Measurements from ENCODE around the gene ZC3H15. TPM values are rescaled to one million over a fixed set of nuclear protein-coding genes. Genes with fewer than 3 reads are reported as not detected.
A peak's percentile ranks its signal among the peaks of the same experiment; 100 is the strongest.
"Not testable (repeated sequence)": the region's sequence is repeated elsewhere in the genome, so short reads cannot be mapped to it uniquely, and the experiment has no call there.

Gene ZC3H15
- total and polyA plus RNA-seq, 5 experiments from 2014 or later: 57.3 to 77.8 (median 69.9) TPM

GRCh38 chr2:186467421-186467820 is 18.6 kb upstream of the ZC3H15 start:
- Mint-ChIP-seq H3K4me1 (peaks cover 0 to 6% (median 0%) of the 10 kb centered on the region in 4 donors), H3K27ac (no peak overlapping the region), H3K36me3 (peaks cover 4 to 19% (median 6%) of the 10 kb centered on the region in 3 donors), H3K27me3 (no peaks in the 10 kb centered on the region), H3K9me3 (peaks cover 0 to 10% (median 0%) of the 10 kb centered on the region in 9 donors), H3K4me3 (no peak overlapping the region)
- POLR2A ChIA-PET: no interaction called here
- no peak for DNase-seq
- no peak for ATAC-seq

DNA sequence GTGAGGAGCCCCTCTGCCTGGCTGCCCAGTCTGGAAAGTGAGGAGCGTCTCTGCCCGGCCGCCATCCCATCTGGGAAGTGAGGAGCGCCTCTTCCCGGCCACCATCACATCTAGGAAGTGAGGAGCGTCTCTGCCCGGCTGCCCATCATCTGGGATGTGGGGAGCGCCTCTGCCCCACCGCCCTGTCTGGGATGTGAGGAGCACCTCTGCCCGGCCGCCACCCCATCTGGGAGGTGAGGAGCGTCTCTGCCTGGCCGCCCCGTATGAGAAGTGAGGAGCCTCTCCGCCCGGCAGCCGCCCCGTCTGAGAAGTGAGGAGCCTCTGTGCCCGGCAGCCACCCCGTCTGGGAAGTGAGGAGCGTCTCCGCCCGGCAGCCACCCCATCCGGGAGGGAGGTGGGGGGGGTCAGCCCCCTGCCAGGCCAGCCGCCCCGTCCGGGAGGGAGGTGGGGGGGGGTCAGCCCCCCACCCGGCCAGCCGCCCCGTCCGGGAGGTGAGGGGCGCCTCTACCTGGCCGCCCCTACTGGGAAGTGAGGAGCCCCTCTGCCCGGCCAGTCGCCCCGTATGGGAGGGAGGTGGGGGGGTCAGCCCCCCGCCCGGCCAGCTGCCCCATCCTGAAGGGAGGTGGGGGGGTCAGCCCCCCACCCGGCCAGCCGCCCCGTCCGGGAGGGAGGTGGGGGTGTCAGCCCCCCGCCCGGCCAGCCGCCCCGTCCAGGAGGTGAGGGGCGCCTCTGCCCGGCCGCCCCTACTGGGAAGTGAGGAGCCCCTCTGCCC is 13.2 kb upstream of the ZC3H15 start:
- H3K27ac Mint-ChIP-seq, H3K27me3 Mint-ChIP-seq, POLR2A ChIA-PET, H3K4me3 Mint-ChIP-seq, H3K4me1 Mint-ChIP-seq, ATAC-seq, DNase-seq: not testable (repeated sequence)
- Mint-ChIP-seq H3K9me3 (peaks cover 0 to 10% (median 3%) of the 10 kb centered on the region in 9 donors), H3K36me3 (peaks cover 0 to 17% (median 3%) of the 10 kb centered on the region in 3 donors)

DNA sequence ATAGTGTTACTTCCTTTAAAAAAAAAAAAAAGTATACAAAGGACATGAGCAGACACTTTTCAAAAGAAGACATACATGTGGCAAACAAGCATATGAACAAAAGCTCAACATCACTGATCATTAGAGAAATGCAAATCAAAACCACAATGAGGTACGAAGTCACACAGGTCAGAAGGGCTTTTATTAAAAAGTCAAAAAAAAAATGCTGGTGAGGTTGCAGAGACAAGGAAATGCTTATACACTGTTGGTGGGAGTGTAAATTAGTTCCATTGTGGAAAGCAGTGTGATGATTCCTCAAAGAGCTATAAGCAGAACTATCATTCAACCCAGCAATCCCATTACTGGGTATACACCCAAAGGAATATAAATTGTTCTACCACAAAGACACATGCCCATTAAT is 11.8 kb upstream of the ZC3H15 start:
- H3K27ac Mint-ChIP-seq, H3K4me3 Mint-ChIP-seq, H3K27me3 Mint-ChIP-seq, H3K4me1 Mint-ChIP-seq, POLR2A ChIA-PET, DNase-seq, ATAC-seq: not testable (repeated sequence)
- Mint-ChIP-seq H3K36me3 (peaks cover 0 to 15% (median 2%) of the 10 kb centered on the region in 3 donors), H3K9me3 (peaks cover 0 to 10% (median 4%) of the 10 kb centered on the region in 9 donors)

DNA sequence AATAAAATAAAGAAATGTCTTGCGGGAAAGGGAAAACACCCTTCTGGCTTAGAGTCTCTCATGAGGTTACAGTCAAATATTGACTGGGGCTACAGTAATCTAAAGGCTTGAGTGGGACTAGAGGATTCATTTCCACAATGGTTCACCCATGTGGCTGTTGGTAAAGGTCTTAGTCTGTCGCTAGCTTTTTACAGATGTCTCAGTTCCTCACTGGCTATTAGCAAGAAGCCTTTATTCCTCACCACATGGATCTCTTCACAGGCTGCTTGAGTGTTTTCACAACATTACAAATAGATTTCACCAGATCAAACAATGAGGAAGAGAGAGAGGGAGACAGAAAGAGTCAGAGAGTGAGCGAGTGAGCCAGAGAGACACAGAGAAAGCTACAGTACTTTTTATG is 8.3 kb upstream of the ZC3H15 start:
- Mint-ChIP-seq H3K27ac (no peak overlapping the region), H3K4me3 (no peak overlapping the region), H3K9me3 (peaks cover 0 to 4% (median 0%) of the 10 kb centered on the region in 9 donors), H3K4me1 (peaks cover 3 to 10% (median 7%) of the 10 kb centered on the region in 4 donors), H3K27me3 (no peaks in the 10 kb centered on the region), H3K36me3 (peaks cover 0 to 3% (median 2%) of the 10 kb centered on the region in 3 donors)
- DNase-seq (no peak), ATAC-seq (no peak)
- POLR2A ChIA-PET: no interaction called here

DNA sequence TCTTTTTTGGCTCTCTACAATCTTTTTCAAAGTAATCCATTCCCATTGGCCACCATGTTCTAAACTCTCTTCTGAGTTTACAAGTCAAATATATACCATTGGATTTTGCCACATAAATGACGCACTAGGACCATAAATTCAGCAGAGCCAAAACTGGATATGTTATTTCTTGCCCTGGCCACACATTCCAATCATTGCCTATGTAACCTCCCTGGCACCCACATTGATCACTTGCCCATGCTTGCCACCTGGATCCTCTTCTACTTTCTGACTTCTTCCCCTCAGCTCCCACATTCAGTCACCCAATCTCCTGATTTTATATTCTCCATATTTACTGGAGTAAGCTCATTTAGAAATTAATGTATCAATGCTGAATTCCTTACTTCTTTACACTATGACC is 5.1 kb upstream of the ZC3H15 start:
- ATAC-seq (no peak), DNase-seq (no peak)
- no peak overlapping the region for H3K4me3 Mint-ChIP-seq
- peaks cover 17 to 30% (median 27%) of the 10 kb centered on the region in 4 donors for H3K4me1 Mint-ChIP-seq
- POLR2A ChIA-PET: interaction anchor here (0.8 kb wide), 1 partner anchor 11 kb away, joined by 3 read pairs; no protein-coding TSS in a partner anchor
- peaks cover 0 to 2% (median 0%) of the 10 kb centered on the region in 3 donors for H3K36me3 Mint-ChIP-seq
- no peak overlapping the region for H3K27ac Mint-ChIP-seq
- no peaks in the 10 kb centered on the region for H3K27me3 Mint-ChIP-seq
- H3K9me3 Mint-ChIP-seq: peaks cover 0 to 4% (median 0%) of the 10 kb centered on the region in 9 donors

DNA sequence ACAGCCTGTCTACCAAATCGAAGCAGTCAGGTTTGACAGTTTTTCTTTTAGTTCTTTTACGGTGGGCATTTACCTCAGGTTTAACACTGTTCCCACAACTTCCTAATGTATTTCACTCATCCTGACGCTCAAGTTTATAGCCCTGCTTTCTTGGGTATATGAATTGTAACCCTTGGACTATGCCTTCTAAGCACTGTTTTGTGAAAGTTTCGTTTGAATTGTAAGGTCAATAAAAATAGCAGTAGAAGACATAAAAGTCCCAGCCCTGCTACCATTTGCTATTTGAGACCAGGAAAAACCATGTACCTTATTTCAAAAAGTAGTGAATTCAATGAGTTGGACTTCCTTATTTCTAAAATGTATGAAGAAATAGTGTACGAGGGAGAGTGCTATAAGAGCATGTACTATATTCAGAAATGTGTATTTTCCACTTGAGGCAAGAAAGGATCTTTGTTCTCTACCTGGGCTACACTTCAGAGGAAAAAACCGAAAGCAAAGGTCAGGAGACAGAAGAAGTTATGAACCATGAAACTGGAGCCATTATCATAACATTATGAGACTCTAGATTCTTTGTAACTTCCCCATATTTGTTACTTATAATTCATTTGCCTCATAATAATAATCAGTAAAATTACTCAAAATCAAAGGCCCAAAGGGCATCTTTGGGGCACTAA is 1.9 kb upstream of the ZC3H15 start:
- Mint-ChIP-seq H3K36me3 (peaks cover 0 to 8% (median 0%) of the 10 kb centered on the region in 3 donors), H3K4me1 (peaks cover 29 to 55% (median 49%) of the 10 kb centered on the region in 4 donors), H3K9me3 (no peaks in the 10 kb centered on the region), H3K27me3 (no peaks in the 10 kb centered on the region), H3K27ac (peak overlapping the region in 7 of 10 donors; percentile 12 to 99 (median 54)), H3K4me3 (peak overlapping the region in 9 of 10 donors; percentile 30 to 100 (median 62))
- no peak for ATAC-seq
- no peak for DNase-seq
- POLR2A ChIA-PET: interaction anchor here (3.0 kb wide), 1 partner anchor 106 kb away, joined by 19 read pairs; the partner anchor contains the start of gene ITGAV

DNA sequence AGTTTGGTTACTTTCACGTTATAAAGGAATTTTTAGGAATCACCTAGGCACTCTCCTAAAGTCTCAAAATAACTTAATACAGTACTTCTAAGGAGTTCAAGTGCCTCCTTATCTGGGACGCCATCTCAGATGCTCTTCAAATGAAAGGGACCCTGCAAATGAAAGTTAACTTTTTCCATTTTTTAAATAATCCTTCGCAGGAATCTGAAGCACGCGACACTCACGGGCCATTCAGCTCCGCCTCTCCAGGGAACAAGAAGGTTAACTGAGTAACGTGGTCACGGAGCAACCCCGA is 537 bp upstream of the ZC3H15 start:
- POLR2A ChIA-PET: interaction anchor here (0.8 to 3.0 kb wide), 4 partner anchors 10 to 104 kb away, joined by 3 to 19 read pairs (median 5); partner anchors contain the start of gene ITGAV
- ATAC-seq: peak; percentile 60 to 64
- no peaks in the 10 kb centered on the region for H3K27me3 Mint-ChIP-seq

GRCh38 chr2:186486651-186487647 is 889 bp downstream of the ZC3H15 start:
- peaks cover 40 to 81% (median 74%) of the 10 kb centered on the region in 4 donors for H3K4me1 Mint-ChIP-seq
- peak overlapping the region; percentile 97 to 100 (median 99) for H3K27ac Mint-ChIP-seq
- peak overlapping the region; percentile 94 to 100 (median 98) for H3K4me3 Mint-ChIP-seq
- DNase-seq (peak in 3 of 10 donors; percentile 15 to 53 (median 19)), ATAC-seq (peak in 1 of 2 donors; percentile 6)
- POLR2A ChIA-PET: interaction anchor here (1.0 to 3.0 kb wide), 3 partner anchors 8 to 103 kb away, joined by 3 to 19 read pairs (median 7); partner anchors contain the start of gene ITGAV
- H3K27me3 Mint-ChIP-seq: no peaks in the 10 kb centered on the region
- no peaks in the 10 kb centered on the region for H3K9me3 Mint-ChIP-seq
- H3K36me3 Mint-ChIP-seq: peaks cover 0 to 12% (median 0%) of the 10 kb centered on the region in 3 donors

More for the DNA sequence above, 537 bp upstream of the ZC3H15 start:
- no peak for DNase-seq
- H3K36me3 Mint-ChIP-seq: peaks cover 0 to 12% (median 0%) of the 10 kb centered on the region in 3 donors
- peak overlapping the region; percentile 97 to 100 (median 99) for H3K27ac Mint-ChIP-seq
- H3K9me3 Mint-ChIP-seq: no peaks in the 10 kb centered on the region
- peaks cover 33 to 67% (median 62%) of the 10 kb centered on the region in 4 donors for H3K4me1 Mint-ChIP-seq
- H3K4me3 Mint-ChIP-seq: peak overlapping the region; percentile 94 to 100 (median 98)

GRCh38 chr2:186493564-186494085 is 7.6 kb downstream of the ZC3H15 start:
- Mint-ChIP-seq H3K4me3 (peak overlapping the region in 2 of 10 donors; percentile 23 to 45), H3K27me3 (no peaks in the 10 kb centered on the region), H3K36me3 (peaks cover 0 to 60% (median 4%) of the 10 kb centered on the region in 3 donors), H3K27ac (peak overlapping the region in 8 of 10 donors; percentile 17 to 81 (median 63)), H3K4me1 (peaks cover 40 to 80% (median 72%) of the 10 kb centered on the region in 4 donors), H3K9me3 (no peaks in the 10 kb centered on the region)
- POLR2A ChIA-PET: no interaction called here
- ATAC-seq (no peak), DNase-seq (no peak)

- POLR2A ChIA-PET: interaction anchor here (1.8 kb wide), 1 partner anchor 11 kb away, joined by 7 read pairs; the partner anchor contains the start of gene ZC3H15
- peak overlapping the region in 2 of 10 donors; percentile 20 to 21 for H3K27ac Mint-ChIP-seq
- no peak overlapping the region for H3K4me3 Mint-ChIP-seq
- H3K27me3 Mint-ChIP-seq: no peaks in the 10 kb centered on the region
- no peaks in the 10 kb centered on the region for H3K9me3 Mint-ChIP-seq
- peaks cover 0 to 78% (median 7%) of the 10 kb centered on the region in 3 donors for H3K36me3 Mint-ChIP-seq
- no peak for ATAC-seq
- H3K4me1 Mint-ChIP-seq: peaks cover 35 to 67% (median 55%) of the 10 kb centered on the region in 4 donors
- DNase-seq: no peak
These were observed 10.3 kb downstream of the ZC3H15 start for GRCh38 chr2:186496401-186496800.

DNA sequence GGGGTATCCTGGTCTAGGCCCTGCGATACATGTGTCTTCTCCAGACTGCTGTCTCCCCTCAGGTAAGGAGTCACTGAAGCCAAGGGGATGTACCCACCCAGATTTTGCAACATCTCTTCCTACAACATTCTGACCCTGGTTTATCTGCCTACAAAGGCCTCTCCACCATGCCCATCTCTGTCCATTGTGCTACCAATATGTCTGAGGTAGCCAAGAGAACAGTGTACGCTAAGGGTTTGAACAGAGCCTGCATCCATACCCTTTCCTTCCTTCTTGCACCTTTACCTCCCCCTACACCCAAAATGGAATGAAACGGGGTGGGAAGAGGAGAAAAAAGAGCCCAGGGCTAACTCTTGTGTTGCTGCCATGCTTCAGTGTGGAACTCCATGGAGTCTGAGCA is 11.9 kb downstream of the ZC3H15 start:
- no peaks in the 10 kb centered on the region for H3K27me3 Mint-ChIP-seq
- H3K4me1 Mint-ChIP-seq: peaks cover 24 to 51% (median 40%) of the 10 kb centered on the region in 4 donors
- H3K27ac Mint-ChIP-seq: peak overlapping the region in 5 of 10 donors; percentile 22 to 87 (median 47)
- DNase-seq: no peak
- no peaks in the 10 kb centered on the region for H3K9me3 Mint-ChIP-seq
- peaks cover 0 to 83% (median 9%) of the 10 kb centered on the region in 3 donors for H3K36me3 Mint-ChIP-seq
- POLR2A ChIA-PET: no interaction called here
- H3K4me3 Mint-ChIP-seq: peak overlapping the region in 1 of 10 donors; percentile 8
- no peak for ATAC-seq

All from naive thymus-derived CD8-positive, alpha-beta T cell (primary cell).